ENCODE measurements around the gene FBXW5.

DNA sequence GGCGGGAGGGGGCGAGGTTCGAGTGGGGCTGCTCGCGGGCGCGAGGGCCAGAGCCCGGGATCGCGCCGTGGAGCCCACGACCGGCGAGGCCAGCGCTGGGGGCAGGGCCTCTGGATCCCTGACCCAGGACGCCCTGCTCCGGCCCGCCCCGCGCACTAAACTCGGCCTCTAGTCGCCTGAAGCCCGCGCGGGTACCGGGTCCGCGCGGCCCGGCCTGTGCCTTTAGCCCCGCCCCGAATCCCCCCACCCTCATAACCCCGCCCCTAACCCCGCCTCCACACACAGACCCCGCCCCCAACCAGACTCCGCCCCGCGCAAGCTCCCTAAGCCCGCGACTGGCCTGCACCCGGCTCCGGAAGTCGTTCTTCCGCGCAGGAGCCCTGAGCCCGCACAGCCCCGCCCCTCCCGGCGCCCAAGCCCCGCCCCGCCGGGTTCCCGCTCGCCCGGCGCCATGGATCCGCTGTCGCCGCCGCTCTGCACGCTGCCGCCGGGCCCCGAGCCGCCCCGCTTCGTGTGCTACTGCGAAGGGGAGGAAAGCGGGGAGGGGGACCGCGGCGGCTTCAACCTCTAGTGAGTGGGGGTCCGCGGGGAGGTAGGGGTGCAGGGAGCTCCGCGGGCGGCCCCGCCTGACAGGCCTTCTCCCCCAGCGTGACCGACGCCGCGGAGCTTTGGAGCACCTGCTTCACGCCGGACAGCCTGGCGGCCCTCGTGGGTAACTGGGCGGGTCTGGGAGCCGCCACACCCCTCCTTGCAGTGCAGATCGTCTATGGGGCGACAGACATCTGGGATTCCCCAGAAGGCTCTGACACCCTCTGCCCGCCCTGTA lies 47.7 kb upstream of the FBXW5 start, which contains the start of gene PAXX:
- TF ChIP-seq, protein P1, sequence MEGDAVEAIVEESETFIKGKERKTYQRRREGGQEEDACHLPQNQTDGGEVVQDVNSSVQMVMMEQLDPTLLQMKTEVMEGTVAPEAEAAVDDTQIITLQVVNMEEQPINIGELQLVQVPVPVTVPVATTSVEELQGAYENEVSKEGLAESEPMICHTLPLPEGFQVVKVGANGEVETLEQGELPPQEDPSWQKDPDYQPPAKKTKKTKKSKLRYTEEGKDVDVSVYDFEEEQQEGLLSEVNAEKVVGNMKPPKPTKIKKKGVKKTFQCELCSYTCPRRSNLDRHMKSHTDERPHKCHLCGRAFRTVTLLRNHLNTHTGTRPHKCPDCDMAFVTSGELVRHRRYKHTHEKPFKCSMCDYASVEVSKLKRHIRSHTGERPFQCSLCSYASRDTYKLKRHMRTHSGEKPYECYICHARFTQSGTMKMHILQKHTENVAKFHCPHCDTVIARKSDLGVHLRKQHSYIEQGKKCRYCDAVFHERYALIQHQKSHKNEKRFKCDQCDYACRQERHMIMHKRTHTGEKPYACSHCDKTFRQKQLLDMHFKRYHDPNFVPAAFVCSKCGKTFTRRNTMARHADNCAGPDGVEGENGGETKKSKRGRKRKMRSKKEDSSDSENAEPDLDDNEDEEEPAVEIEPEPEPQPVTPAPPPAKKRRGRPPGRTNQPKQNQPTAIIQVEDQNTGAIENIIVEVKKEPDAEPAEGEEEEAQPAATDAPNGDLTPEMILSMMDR (IDR thresholded peaks at IDR 0.05), result no peak
- TF ChIP-seq, protein P2, sequence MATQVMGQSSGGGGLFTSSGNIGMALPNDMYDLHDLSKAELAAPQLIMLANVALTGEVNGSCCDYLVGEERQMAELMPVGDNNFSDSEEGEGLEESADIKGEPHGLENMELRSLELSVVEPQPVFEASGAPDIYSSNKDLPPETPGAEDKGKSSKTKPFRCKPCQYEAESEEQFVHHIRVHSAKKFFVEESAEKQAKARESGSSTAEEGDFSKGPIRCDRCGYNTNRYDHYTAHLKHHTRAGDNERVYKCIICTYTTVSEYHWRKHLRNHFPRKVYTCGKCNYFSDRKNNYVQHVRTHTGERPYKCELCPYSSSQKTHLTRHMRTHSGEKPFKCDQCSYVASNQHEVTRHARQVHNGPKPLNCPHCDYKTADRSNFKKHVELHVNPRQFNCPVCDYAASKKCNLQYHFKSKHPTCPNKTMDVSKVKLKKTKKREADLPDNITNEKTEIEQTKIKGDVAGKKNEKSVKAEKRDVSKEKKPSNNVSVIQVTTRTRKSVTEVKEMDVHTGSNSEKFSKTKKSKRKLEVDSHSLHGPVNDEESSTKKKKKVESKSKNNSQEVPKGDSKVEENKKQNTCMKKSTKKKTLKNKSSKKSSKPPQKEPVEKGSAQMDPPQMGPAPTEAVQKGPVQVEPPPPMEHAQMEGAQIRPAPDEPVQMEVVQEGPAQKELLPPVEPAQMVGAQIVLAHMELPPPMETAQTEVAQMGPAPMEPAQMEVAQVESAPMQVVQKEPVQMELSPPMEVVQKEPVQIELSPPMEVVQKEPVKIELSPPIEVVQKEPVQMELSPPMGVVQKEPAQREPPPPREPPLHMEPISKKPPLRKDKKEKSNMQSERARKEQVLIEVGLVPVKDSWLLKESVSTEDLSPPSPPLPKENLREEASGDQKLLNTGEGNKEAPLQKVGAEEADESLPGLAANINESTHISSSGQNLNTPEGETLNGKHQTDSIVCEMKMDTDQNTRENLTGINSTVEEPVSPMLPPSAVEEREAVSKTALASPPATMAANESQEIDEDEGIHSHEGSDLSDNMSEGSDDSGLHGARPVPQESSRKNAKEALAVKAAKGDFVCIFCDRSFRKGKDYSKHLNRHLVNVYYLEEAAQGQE (IDR thresholded peaks at IDR 0.05; ENCODE audit: insufficient read depth in 1 of 2, low read depth in 2 of 2, low read length in 1 of 2), result no peak
- TF ChIP-seq POLR2AphosphoS5 (IDR thresholded peaks at IDR 0.05; ENCODE audit: low read depth, low read length) (no peak), SIN3A (IDR thresholded peaks at IDR 0.05; ENCODE audit: borderline replicate concordance, insufficient read depth, low read depth, low read length) (peak; percentile 55; the same call in 1 of the 2 replicates), TCF7L2 (IDR thresholded peaks at IDR 0.05; ENCODE audit: low read depth, low read length) (no peak)
